ENCODE measurements around the gene THSD1.
"Not testable (repeated sequence)": the region's sequence is repeated elsewhere in the genome, so short reads cannot be mapped to it uniquely, and the experiment has no call there.

THSD1 gene

DNA sequence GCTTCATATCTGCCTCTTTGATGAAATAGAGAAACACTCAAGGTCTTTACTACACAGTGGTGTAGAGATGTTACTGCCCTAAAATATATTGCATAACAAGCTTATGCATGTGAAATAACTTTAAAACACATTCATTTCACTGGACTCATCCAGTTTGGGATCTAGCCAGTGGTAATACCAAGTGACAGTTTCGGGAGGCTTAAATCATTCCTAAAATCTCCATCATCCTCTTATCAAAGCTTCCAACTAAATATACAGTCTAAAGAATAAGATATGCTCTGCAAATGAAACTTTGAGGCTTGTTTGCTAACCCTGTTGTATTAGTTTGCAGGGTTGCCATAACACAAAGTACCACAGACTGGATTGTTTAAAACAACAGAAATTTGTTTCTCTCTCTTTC, 52.8 kb downstream of the THSD1 start:
- no peak for DNase-seq (ENCODE audit: low spot score)

DNA sequence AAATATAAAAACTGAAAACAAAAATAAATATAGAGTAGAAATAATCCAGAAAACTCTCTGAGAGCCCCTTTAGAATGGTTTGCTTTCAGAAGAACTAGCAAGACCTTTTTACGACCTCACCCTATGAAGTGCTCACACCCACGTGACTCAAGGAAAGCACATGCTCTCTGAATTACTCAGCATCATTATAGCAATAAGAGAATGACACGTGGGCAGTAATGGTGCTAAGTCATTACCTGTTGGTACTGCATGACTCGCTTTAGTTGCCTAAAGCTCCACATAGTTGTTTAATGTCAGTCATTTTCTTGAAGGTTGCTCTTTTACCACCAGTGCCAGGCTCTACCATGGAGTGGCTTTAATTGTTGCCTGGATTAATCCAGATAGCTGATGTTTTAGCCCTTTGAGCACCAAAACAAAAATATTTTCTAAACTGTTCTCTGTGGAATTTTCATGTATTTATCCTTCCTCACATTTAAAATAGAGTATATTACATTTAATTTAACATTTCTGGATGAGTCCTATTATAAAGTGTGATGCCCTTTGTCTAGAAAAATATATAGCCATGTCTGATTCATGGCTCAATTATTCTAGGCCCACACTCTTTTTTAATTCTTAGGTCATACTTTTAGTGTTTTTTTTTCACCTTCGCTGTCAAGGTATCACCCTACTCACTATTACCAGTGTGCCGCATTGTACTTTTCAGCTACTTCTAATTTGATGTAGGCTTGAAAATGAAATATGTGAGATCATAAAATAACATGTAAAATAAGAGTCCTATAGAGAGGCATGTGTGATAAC, 56.8 kb downstream of the THSD1 start:
- no peak for DNase-seq (ENCODE audit: low spot score)

DNA sequence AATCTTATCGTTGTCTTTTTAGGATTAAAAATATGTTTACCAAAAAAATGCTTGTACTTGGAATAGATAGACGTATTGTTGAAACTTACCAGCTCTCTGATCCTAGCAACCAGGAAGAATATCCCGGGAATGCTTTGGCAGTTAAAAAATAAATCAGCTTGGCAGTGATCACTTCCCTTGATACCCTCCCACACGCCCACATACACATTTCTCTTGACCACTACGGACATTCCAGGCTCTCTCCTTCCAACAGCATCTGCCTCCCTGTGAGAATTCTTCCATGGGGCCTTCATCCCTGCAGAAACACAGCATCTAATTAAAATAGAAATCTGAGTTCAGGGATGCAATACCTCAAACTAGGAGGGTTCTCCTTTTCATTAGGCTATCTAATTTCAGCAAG, 57.9 kb downstream of the THSD1 start:
- no peak for DNase-seq (ENCODE audit: low spot score)

DNA sequence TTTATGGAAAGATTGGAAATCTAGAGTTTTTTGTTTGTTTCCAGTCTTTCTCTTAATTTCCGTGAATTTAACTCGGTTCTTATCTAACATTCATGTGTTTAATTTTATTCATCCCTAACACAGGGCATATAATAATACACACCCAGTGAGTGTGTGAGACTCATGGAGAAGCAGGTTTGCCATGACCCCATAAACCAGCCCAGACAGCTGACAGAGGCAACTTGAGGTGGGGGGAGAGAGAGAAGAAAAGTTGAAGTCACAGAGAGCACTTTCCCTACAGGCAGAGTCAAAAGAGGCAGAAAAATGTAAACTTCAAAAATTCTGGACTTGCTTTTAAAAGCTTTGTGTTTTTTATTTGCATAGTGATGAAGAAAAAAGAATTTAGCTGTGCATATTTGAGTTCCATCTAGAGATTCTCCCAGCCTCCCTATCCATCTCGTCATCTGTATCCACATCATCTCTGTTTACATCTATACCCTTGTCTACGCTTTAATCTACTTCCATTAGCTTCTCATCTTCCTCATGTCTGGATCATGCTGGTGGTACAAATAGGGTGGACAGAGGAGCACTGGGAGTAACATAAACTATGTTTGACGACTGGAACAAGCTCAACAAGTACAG, 60.2 kb downstream of the THSD1 start:
- no peak for DNase-seq (ENCODE audit: low spot score)

DNA sequence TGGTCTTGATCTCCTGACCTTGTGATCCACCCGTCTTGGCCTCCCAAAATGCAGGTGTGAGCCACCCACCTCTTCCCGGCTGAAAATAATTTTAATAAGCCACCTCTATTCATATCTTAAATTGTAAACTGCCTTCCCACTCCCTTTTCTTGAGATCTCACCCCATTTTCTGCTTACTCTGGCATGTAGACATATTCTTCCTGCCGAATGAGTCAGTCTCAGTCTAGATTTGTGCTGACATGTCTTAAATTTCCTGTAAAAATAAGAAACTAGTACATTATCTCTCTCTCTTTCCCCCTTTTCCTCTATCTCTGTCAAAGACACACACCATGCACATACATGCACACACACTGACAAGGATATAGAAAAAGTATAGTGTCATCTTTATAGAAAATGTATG, 60.9 kb downstream of the THSD1 start:
- no peak for DNase-seq (ENCODE audit: low spot score)

- no peak for DNase-seq (ENCODE audit: low spot score)
Observed at GRCh38 chr13:52344108-52344507, 61.9 kb downstream of the THSD1 start.

DNA sequence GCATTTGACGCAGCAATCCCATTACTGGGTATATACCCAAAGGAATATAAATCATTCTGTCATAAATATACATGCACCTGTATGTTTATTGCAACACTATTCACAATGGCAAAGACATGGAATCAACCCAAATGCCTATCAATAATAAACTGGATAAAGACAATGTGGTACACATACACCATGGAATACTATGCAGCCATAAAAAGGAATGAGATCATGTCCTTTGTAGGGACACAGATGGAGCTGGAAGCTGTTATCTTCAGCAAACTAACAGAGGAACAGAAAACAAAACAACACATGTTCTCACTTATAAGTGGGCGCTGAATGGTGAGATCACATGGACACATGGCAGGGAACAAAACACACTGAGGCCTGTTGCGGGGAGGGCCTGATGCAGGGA, 63.8 kb downstream of the THSD1 start:
- not testable (repeated sequence) for DNase-seq (ENCODE audit: low spot score)

DNA sequence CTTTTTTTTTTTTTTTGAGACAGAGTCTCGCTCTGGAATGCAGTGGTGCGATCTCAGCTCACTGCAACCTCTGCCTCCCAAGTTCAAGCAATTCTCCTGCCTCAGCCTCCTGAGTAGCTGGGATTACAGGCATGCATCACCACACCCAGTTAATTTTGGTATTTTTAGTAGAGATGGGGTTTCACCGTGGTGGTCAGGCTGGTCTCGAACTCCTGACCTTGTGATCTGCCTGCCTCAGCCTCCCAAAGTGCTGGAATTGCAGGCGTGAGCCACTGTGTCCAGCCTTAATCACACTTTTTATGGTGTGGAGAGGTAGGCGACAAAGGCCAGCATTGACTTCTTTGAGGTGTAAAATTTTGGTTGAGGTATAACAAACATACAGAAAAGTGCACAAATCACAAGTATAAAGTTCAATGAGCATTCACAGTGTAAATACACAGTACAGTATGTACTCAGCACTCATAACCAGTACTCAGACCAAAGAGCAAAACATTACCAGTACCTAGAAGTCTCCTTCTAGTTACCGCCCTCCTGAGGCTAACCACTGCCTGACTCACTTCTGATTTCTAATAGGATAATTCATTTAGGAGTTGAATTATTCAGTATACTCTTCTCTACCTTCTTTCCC, 68.0 kb downstream of the THSD1 start:
- DNase-seq (ENCODE audit: low spot score), result not testable (repeated sequence)

- not testable (repeated sequence) for DNase-seq (ENCODE audit: low spot score)
Observed at GRCh38 chr13:52334107-52334506, 71.9 kb downstream of the THSD1 start.

GRCh38 chr13:52331844-52332243, 74.1 kb downstream of the THSD1 start:
- DNase-seq (ENCODE audit: low spot score), result not testable (repeated sequence)

Measured in D341Med (cell line).